Hepatocyte (in vitro differentiated cells): Measurements from ENCODE around the gene NTHL1. TPM values are rescaled to one million over a fixed set of nuclear protein-coding genes. Genes with fewer than 3 reads are reported as not detected.
A peak's percentile ranks its signal among the peaks of the same experiment; 100 is the strongest.
"Not testable (repeated sequence)": the region's sequence is repeated elsewhere in the genome, so short reads cannot be mapped to it uniquely, and the experiment has no call there.

ENCODE experiments used
- DNase-seq: peaks from one replicate; pipeline ENCODE4 v3.0.0-alpha.2; 2016; ENCODE audit warnings: low spot score
- H2AFZ ChIP-seq: fragments of 200-600 bp; sonication (generic); 2 replicates; pipeline ENCODE4 v1.6.0; 2016; ENCODE audit warnings: antibody characterized with exemption, mild to moderate bottlenecking
- H3K27ac ChIP-seq: fragments of 200-600 bp; sonication (generic); 2 replicates; pipeline ENCODE4 v1.5.1; 2016; ENCODE audit warnings: mild to moderate bottlenecking
- H3K27me3 ChIP-seq: fragments of 200-600 bp; sonication (generic); 2 replicates; pipeline ENCODE4 v1.6.1; 2016
- H3K36me3 ChIP-seq: fragments of 200-600 bp; sonication (generic); replicated peaks from 2 replicates; pipeline ENCODE4 v1.5.1; 2016; ENCODE audit warnings: low read depth; ENCODE audit not compliant: insufficient read depth
- H3K4me1 ChIP-seq: fragments of 200-600 bp; sonication (generic); 2 replicates; pipeline ENCODE4 v1.5.1; 2016; ENCODE audit warnings: mild to moderate bottlenecking, moderate library complexity; ENCODE audit not compliant: insufficient read depth
- H3K4me2 ChIP-seq: fragments of 200-600 bp; sonication (generic); 2 replicates; pipeline ENCODE4 v1.6.0; 2016
- H3K4me3 ChIP-seq: fragments of 200-600 bp; sonication (generic); 2 replicates; pipeline ENCODE4 v1.5.1; 2016; ENCODE audit warnings: mild to moderate bottlenecking
- H3K79me2 ChIP-seq: fragments of 200-600 bp; sonication (generic); 2 replicates; pipeline ENCODE4 v1.6.0; 2017; ENCODE audit warnings: mild to moderate bottlenecking
- H3K9me2 ChIP-seq: fragments of 200-600 bp; sonication (generic); replicated peaks from 2 replicates; pipeline ENCODE4 v1.6.0; 2017; ENCODE audit warnings: mild to moderate bottlenecking; ENCODE audit not compliant: insufficient read depth
- H3K9me3 ChIP-seq: fragments of 200-600 bp; sonication (generic); 2 replicates; pipeline ENCODE4 v1.5.1; 2016; ENCODE audit warnings: low read depth, mild to moderate bottlenecking
- H4K20me1 ChIP-seq: fragments of 200-600 bp; sonication (generic); 2 replicates; pipeline ENCODE4 v1.6.0; 2016; ENCODE audit warnings: mild to moderate bottlenecking; ENCODE audit not compliant: insufficient read depth, poor library complexity, severe bottlenecking
- EZH2 ChIP-seq: fragments of 200-600 bp; sonication (generic); IDR thresholded peaks from 2 replicates; pipeline ENCODE4 v1.6.1; 2016; ENCODE audit warnings: antibody characterized with exemption, mild to moderate bottlenecking, borderline replicate concordance
- EZH2phosphoT487 ChIP-seq: fragments of 200-600 bp; sonication (generic); IDR thresholded peaks from one replicate; pipeline ENCODE4 v1.6.1; 2018; ENCODE audit warnings: antibody characterized with exemption, mild to moderate bottlenecking, low read depth, moderate library complexity; ENCODE audit not compliant: unreplicated experiment, severe bottlenecking
- WGBS: methylation state at CpG from one replicate; pipeline ENCODE4 v1.1.6; 2016; ENCODE audit warnings: low lambda C conversion rate; ENCODE audit errors: missing lambda C conversion rate; 5-methylcytosine and 5-hydroxymethylcytosine counted together
- polyA plus RNA-seq: library from polyadenylated mRNA; unstranded; fragments of >200 nt; fragmentation: Nextera tagmentation; extraction: Ambion mirVana; gene quantifications from 2 replicates; pipeline ENCODE4 v1.2.1, GENCODE V29; 2016
- total RNA-seq: library from RNA; depleted of rRNA; stranded (reverse); fragments of >200 nt; gene quantifications from 2 replicates; pipeline ENCODE4 v1.2.3, GENCODE V29; 2014
- TF ChIP-seq, protein P1 (sequence below): fragments of 200-600 bp; sonication (generic); IDR thresholded peaks from 2 replicates; pipeline ENCODE4 v1.5.1; 2016; ENCODE audit warnings: antibody characterized with exemption, mild to moderate bottlenecking; ENCODE audit not compliant: poor library complexity

Gene NTHL1
- total and polyA plus RNA-seq, 2 experiments from 2014 or later: 19.6 to 28.5 TPM

DNA sequence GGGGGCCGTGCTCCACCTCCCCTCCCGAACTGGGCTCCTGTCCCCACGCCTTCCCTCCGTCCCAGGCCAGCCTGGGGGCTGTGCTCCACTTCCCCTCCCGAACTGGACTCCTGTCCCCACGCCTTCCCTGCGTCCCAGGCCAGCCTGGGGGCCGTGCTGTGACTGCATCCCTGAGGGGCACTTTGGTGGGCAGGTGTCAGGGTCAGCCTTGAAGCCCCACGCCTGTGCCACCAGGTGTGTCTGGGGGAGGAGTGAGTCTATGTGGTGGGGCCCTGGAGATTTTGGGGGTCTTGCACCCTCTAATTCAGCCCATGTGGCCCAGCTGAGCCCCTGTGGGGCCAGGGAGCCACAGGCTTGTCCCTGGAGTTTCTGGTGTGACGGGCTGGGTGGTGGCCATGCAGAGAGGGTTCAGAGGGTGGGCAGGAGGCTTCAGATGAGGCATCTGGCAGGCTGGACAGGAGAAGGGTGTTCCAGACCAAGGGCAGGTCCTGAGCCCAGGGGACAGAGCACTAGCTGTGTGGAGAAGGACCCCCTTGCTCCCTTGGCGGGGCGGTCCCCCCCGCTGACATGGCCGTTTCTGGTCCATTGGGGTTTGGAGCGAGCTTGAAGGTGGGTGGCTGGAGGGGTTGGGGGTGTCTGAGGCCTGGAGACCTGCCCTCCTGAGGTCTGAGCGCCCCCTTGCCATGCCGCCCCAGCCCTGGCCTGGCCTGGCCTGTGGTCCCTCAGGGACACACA is 12.8 kb downstream of the NTHL1 start:
- H3K4me1 ChIP-seq: peaks cover 63% of the 10 kb centered on the region
- H3K27me3 ChIP-seq: no peaks in the 10 kb centered on the region
- no peaks in the 10 kb centered on the region for H3K9me3 ChIP-seq
- H3K36me3 ChIP-seq: no peaks in the 10 kb centered on the region
- no peaks in the 10 kb centered on the region for H4K20me1 ChIP-seq
- TF ChIP-seq, protein P1, sequence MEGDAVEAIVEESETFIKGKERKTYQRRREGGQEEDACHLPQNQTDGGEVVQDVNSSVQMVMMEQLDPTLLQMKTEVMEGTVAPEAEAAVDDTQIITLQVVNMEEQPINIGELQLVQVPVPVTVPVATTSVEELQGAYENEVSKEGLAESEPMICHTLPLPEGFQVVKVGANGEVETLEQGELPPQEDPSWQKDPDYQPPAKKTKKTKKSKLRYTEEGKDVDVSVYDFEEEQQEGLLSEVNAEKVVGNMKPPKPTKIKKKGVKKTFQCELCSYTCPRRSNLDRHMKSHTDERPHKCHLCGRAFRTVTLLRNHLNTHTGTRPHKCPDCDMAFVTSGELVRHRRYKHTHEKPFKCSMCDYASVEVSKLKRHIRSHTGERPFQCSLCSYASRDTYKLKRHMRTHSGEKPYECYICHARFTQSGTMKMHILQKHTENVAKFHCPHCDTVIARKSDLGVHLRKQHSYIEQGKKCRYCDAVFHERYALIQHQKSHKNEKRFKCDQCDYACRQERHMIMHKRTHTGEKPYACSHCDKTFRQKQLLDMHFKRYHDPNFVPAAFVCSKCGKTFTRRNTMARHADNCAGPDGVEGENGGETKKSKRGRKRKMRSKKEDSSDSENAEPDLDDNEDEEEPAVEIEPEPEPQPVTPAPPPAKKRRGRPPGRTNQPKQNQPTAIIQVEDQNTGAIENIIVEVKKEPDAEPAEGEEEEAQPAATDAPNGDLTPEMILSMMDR: no peak
- TF ChIP-seq EZH2phosphoT487: no peak
- no peak for TF ChIP-seq EZH2
- peaks cover 11% of the 10 kb centered on the region for H3K79me2 ChIP-seq
- H3K4me3 ChIP-seq: no peak overlapping the region
- H3K9me2 ChIP-seq: no peaks in the 10 kb centered on the region
- H3K27ac ChIP-seq: peak overlapping the region; percentile 100
- peak overlapping the region; percentile 74 for H3K4me2 ChIP-seq
- 92% methylated on average over 12 of the region's 17 CpGs for WGBS
- no peak for DNase-seq
- no peak overlapping the region for H2AFZ ChIP-seq

GRCh38 chr16:2033909-2034695 is 13.5 kb downstream of the NTHL1 start:
- H3K9me3 ChIP-seq, H3K9me2 ChIP-seq, DNase-seq, H2AFZ ChIP-seq, H3K27me3 ChIP-seq, H3K4me3 ChIP-seq, H3K36me3 ChIP-seq, H4K20me1 ChIP-seq: not testable (repeated sequence)
- H3K27ac ChIP-seq: peak overlapping the region; percentile 90
- 64% methylated on average over 9 of the region's 32 CpGs for WGBS
- peaks cover 59% of the 10 kb centered on the region for H3K4me1 ChIP-seq
- peaks cover 11% of the 10 kb centered on the region for H3K79me2 ChIP-seq
- peak overlapping the region; percentile 63 for H3K4me2 ChIP-seq

DNA sequence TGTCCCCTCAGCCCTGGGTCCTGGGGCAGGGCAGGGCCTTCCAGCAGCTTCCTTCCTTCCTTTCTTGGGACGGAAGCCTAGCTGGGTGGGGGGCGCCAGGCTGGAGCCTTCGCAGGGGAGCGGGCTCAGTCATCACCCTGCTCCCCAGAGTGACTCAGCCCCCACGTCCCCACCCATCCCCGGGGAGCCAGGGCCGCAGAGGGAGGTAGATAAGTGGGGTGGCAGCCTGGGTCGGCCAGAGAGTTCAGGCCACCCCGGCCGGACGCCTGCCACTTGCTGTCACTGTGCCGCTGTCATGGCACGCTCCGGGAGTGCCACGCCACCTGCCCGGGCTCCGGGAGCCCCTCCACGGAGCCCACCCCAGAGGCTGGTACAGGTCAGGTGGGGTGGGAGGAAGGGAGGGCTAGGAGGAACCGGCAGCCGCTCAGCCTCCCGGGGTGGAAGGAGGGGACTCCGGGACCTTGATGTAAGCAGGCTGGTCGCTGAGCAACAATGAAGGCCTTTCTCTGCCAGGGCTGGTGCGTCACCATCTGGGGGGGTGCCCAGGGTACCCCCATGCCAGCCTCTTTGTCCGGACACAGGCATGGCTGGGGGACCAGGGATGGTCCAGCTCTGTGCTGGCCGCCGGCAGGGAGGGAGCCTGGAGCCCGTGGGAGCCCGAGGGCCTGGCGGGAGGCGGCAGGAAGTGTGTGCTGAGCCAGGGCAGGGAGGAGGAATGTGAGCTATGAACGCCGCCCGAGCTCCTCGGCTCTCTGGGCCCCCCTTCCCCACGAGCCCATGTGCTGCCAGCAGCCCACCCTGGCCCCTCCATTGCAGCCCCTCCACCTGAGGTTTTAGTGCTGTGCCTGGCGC is 14.4 kb downstream of the NTHL1 start:
- H3K36me3 ChIP-seq: no peaks in the 10 kb centered on the region
- DNase-seq: peak; percentile 71
- H4K20me1 ChIP-seq: peaks cover under 1% of the 10 kb centered on the region
- no peaks in the 10 kb centered on the region for H3K9me3 ChIP-seq
- TF ChIP-seq, protein P1: no peak
- no peak for TF ChIP-seq EZH2phosphoT487
- no peak for TF ChIP-seq EZH2
- H3K79me2 ChIP-seq: peaks cover 17% of the 10 kb centered on the region
- no peaks in the 10 kb centered on the region for H3K27me3 ChIP-seq
- H3K9me2 ChIP-seq: no peaks in the 10 kb centered on the region
- peak overlapping the region; percentile 90 for H3K27ac ChIP-seq
- no peak overlapping the region for H2AFZ ChIP-seq
- 57% methylated on average over 23 of the region's 37 CpGs for WGBS
- H3K4me3 ChIP-seq: no peak overlapping the region
- H3K4me1 ChIP-seq: peaks cover 54% of the 10 kb centered on the region
- H3K4me2 ChIP-seq: peak overlapping the region; percentile 63
